GM10266 (cell line): Measurements from ENCODE around the gene C5orf58.

ENCODE experiments used
- DNase-seq: peaks from one replicate; pipeline ENCODE4 v3.0.0; 2012; ENCODE audit errors: extremely low spot score
- CTCF ChIP-seq: IDR thresholded peaks from 2 replicates; pipeline ENCODE4 v1.5.1; 2012; ENCODE audit warnings: mild to moderate bottlenecking, low read depth; ENCODE audit not compliant: control insufficient read depth, insufficient read depth; ENCODE audit errors: missing control alignments

C5orf58 gene

GRCh38 chr5:170257370-170257769 lies 24.6 kb downstream of the C5orf58 start:
- no peak for DNase-seq
- no peak for TF ChIP-seq CTCF

GRCh38 chr5:170261528-170262043 lies 28.8 kb downstream of the C5orf58 start:
- no peak for TF ChIP-seq CTCF
- DNase-seq = no peak

- no peak for DNase-seq
- TF ChIP-seq CTCF = no peak
Observed at GRCh38 chr5:170262061-170263045, 29.6 kb downstream of the C5orf58 start.

- no peak for TF ChIP-seq CTCF
- DNase-seq = no peak
Observed at GRCh38 chr5:170263906-170264305, 31.1 kb downstream of the C5orf58 start.

- TF ChIP-seq CTCF = no peak
- no peak for DNase-seq
Observed at GRCh38 chr5:170265522-170265921, 32.7 kb downstream of the C5orf58 start.

- DNase-seq = no peak
- no peak for TF ChIP-seq CTCF
Observed at GRCh38 chr5:170266570-170267381, 34.0 kb downstream of the C5orf58 start.
